ENCODE measurements around the gene NUDT2.
"Not testable (repeated sequence)": the region's sequence is repeated elsewhere in the genome, so short reads cannot be mapped to it uniquely, and the experiment has no call there.

The NUDT2 gene

DNA sequence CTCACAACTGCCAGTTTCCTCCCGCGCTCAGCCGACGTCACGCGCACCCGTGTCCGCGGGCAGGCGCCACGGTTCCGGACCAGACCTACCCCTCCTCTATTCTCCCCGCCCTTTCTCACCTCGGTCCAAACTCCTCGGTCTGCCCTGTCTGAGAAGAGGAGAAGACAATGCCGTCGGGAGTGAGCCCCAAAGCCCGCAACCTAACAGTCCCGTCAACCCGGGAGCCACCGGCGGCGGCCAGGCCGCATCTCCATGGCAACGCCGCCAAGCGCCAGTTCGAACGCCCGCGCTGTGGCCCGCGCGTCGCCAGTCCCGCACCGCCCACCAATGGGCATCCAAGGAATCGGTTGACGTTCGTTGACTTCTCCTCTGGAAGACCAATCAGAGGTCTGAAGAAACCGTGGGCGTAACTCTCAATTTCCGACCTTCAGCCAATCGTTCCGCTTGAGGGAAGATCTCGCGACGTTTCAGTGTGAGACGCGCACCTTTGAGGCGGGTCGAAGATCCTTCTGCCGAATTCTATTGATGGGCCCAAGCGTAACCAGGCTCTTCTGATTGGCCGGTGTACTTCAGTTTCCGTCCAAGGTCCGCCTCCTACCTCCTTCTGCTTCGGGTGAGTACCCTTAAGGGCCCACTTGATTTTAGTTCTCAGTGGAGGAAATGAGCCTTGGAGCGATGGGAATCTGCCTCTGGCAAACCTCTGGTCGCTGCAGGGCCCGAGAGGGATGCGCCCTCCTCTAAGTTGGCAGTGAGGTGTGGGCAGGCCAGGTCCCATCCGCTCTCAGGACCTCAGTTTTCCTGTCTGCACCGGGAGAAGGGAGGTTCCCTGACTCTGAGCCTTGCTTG lies at the start of gene NUDT2, which contains the start of gene KIF24:
TSS of gene NUDT2 (plus strand) at position 583 of the 846 bp plus-strand sequence. CDS start 9,471 bp downstream, outside the sequence.
TSS of gene KIF24 (minus strand) at position 282 of the 846 bp plus-strand sequence. CDS start 17,922 bp downstream, outside the sequence.
- peak; percentile 99 for DNase-seq

DNA sequence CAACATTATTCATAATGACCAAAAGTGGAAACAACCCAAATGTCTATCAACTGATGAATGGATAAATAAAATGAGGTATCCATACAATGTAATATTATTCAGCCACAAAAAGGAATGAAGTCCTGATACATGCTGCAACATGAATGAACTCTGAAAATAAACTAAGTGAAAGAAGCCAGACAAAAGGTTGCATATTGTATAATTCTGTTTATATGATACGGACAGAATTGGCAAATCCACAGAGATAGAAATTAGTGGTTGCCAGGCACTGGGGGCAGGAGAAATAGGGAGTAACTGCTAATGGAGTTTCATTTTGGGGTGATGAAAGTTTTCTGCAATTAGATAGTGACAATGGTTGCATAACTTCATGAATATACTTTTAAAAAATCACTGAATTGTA lies 47.3 kb upstream of the NUDT2 start:
- DNase-seq = no peak

DNA sequence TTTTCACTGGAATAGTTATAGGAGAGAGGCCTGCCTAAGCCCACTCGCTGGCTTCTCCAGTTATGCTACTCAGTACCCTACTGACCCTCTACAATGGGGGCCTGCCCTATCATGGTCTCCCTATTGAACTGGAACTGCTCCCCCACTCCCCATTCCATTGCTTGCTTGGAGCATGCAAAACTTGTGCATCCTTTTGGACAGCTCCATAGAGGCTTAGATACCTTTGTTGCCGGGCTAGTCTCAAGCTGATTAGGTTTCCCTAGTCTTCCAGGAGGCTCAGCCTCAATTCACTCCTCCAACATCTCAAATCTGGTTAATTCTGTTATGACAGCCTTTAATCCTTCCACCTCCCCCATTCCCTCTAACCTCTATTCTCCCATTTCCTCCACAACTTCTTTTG lies 40.2 kb upstream of the NUDT2 start:
- DNase-seq = no peak

- DNase-seq = no peak
Measured at GRCh38 chr9:34291023-34291422, 38.3 kb upstream of the NUDT2 start.

DNA sequence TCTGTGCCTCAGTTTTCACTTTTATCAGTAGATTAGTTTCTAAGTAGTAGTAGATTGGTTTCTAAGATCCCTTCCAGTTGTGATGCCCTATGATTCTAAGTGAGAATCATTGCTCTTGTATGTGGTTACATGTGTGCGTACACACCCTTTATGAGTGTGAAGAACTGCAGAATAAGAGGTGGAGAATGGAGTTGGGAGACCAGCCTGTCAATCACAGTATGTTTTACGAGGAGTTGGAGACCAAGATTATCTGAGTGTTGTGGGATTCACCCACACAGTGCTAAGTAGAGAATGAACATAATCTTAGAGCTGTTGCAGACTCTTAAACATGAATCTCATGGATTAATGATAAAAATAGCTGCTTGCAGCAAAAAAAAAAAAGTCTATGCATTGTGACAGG lies 37.9 kb upstream of the NUDT2 start:
- DNase-seq = no peak

DNA sequence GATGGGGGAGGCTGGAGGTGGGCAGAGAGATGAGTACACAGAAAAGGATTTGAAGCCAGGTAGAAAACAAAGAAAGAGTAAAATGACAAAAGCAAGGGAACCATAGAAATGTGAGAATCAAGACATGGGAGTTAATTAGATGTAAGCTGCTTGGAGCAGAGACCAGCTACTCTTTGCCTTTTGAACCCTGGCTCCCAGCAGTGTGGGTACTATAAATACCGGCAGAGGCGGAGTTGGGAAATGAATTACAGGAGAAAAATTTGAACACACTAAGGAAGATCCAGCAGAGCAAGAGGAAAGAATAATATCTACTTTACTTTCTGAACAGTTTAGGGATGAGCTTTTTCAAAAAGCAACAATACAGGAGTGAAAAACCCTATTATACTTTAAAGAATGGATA lies 36.8 kb upstream of the NUDT2 start:
- no peak for DNase-seq

GRCh38 chr9:34301064-34301463 lies 28.3 kb upstream of the NUDT2 start:
- DNase-seq = not testable (repeated sequence)

- DNase-seq = not testable (repeated sequence)
Measured at GRCh38 chr9:34308316-34308715, 21.1 kb upstream of the NUDT2 start.

- DNase-seq = no peak
Measured at GRCh38 chr9:34310215-34310614, 19.2 kb upstream of the NUDT2 start.

GRCh38 chr9:34311499-34312185 lies 17.7 kb upstream of the NUDT2 start:
- no peak for DNase-seq

DNA sequence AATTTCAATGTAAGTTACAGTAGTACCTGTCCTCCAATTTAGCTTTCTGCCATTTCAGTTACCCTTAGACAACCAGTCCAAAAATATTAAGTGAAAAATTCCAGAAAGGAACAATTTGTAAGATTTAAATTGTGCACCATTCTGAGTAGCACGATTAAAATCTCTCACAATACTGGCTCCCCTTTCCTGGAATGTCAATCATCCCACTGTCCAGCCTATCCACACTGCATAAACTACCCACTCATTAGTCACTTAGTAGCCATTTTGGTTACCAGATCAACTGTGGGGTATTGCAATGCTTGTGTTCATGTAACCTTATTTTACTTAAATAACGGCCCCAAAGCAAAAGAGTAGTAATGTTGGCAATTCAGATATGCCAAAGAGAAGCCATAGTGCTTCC lies 11.9 kb upstream of the NUDT2 start:
- no peak for DNase-seq

DNA sequence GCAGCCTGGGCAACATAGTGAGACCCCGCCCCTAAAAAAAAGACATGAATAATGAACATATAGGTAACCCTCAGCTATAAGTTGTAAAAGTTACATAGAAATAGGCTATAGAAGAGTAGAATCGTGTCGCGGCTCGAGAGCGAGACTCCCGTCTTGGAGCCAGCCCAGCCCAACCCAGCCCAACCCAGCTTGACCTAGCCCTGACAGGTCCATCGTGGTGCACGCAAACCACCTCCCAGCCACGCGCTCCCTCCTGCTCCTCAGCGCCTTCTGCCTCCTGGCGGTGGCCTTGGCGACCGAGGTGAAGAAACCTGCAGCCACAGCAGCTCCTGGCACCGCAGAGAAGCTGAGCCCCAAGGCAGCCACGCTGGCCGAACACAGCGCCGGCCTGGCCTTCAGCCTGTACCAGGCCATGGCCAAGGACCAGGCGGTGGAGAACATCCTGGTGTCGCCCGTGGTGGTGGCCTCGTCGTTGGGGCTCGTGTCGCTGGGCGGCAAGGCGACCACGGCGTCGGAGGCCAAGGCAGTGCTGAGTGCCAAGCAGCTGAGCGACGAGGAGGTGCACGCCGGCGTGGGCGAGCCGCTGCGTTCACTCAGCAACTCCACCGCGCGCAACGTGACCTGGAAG lies 11.1 kb upstream of the NUDT2 start:
- no peak for DNase-seq

DNA sequence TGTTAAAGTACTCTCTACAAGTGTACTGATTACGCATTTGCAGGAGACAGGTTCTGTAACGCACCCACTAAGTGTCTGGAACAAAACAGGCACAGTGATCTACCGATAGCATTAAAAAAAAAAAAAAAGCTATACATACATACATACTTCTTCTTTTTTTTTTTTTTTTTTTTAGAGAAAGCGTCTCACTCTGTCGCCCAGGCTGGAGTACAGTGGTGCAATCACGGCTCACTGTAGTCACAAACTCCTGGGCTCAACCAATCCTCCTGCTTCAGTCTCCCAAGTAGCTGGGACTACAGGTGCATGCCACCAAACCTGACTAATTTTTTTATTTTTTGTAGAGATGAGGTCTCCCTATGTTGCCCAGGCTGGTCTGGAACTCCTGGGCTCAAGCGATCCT lies 7.9 kb upstream of the NUDT2 start:
- DNase-seq = no peak

- DNase-seq = no peak
Measured at GRCh38 chr9:34322899-34323591, 6.3 kb upstream of the NUDT2 start.

DNA sequence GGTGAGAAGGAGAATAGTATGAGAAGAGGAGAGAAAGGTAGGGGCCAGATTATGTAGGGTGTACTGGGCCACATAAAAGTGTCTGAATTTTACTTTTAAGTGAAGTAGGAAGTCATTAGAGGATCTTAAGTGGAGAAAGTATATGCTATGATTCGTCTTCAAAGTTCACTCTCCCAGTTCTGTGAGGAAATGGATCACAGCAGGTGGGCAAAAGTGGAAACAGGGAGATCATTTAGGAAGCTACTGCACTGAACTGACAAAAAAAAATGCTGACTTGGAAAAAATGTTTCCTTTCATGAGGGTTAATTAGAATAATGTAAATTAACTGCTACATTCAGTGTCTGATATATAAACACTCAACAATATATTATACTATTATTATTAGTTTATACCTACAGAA lies 2.7 kb upstream of the NUDT2 start:
- no peak for DNase-seq

DNA sequence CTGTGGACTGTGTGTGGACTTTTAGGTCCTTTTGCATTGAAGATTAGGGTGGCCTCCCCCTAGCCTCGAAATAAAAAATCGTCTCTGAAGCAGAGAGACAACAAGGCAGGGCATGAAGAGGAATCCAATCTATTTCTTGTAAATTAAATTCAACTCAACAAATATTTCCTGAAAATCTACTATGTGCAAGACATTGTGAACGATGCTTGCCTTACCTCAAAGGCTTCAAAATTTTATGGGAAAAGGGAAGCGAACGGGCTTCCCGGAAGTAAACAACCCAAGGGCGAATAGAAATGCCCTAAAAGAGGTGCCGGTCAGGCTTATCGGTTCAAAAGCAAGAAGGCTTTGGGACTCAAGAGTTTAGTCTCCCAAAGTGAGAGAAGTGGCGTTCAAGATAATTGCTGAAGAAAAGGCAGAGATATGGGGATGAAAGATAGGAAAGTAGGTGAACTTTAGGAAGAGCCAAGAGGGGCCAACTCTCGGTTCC lies 826 bp upstream of the NUDT2 start:
- no peak for DNase-seq

GRCh38 chr9:34331196-34331595 lies 1.8 kb downstream of the NUDT2 start:
- no peak for DNase-seq

DNA sequence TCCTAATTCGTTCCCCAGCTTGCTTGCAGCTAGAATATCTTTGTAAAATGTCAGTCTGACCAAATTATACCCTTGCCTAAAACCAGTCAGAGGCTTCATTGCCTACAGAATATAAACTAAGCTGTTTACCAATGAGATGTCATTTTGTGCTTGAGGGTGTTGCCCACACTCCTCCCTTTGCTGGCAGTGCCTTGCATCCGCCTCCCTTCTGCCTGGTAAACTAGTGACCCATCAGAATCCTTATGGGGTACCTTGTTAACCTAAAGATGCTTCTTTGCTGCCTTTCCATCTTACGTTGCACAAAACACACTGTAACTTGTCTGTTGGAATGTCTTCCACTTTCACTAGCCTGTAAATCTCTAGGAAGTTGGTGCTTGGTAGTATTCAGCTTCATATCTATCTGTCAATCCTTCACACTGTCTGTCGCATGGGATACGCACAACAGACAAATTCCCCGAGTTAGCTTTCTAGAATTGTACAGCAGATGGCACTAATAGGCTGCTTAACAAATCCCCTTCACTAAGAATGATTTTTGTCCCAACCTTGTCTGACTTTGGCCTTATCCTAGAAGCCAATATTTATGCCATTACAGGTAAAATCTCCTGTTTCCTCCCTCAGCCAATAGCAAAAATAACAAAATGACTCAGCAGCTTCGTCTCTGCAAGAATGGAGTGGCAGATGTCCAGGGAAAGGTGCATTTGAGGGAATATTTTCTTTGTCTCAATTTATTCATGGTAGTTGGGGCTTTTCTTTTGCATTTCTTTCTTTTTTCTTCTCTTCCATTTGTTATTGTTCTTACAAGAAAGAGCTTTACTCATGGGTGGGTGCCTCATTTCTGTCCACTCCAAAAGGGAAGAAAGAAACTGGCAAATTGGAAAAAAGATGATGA lies 3.0 kb downstream of the NUDT2 start:
- peak; percentile 48 for DNase-seq

- no peak for DNase-seq
Measured at GRCh38 chr9:34333836-34334235, 4.5 kb downstream of the NUDT2 start.

GRCh38 chr9:34334337-34334824 lies 5.0 kb downstream of the NUDT2 start:
- DNase-seq = no peak

- no peak for DNase-seq
Measured at GRCh38 chr9:34334916-34335315, 5.5 kb downstream of the NUDT2 start.

- no peak for DNase-seq
Measured at GRCh38 chr9:34335376-34335775, 6.0 kb downstream of the NUDT2 start.

Measured in CD4-positive, alpha-beta T cell treated with Interleukin-17A for 1 hour (primary cell).